ENCODE measurements around the gene EPHA8. TPM values are rescaled to one million over a fixed set of nuclear protein-coding genes. Genes with fewer than 3 reads are reported as not detected.

Gene EPHA8
- polyA plus RNA-seq, 1 donor (not counting 4 experiments of a cell fraction or from before 2014, with no cell fraction given): 1.0 TPM

GRCh38 chr1:22557341-22557950 is 5.8 kb upstream of the EPHA8 start:
- Histone ChIP-seq H3K4me2 (ENCODE audit: control insufficient read depth, extremely low read depth, insufficient read depth, low read depth, low read length) (peak overlapping the region; percentile 15), H3K9me3 (ENCODE audit: control insufficient read depth, low read depth, low read length) (no peaks in the 10 kb centered on the region), H2AFZ (ENCODE audit: control insufficient read depth, low read length) (no peak overlapping the region), H3K27me3 (ENCODE audit: control insufficient read depth, extremely low read depth, insufficient read depth, low read length) (peaks cover 47% of the 10 kb centered on the region), H3K9me1 (ENCODE audit: control insufficient read depth, extremely low read depth, insufficient read depth, low read length) (no peaks in the 10 kb centered on the region), H3K79me2 (ENCODE audit: control insufficient read depth, insufficient read depth, low read length) (no peaks in the 10 kb centered on the region), H3K36me3 (ENCODE audit: control insufficient read depth in 2 of 2, extremely low read depth in 1 of 2, insufficient read depth in 2 of 2, low read length in 2 of 2) (no peaks in the 10 kb centered on the region), H3K4me1 (ENCODE audit: control insufficient read depth, extremely low read depth, insufficient read depth, low read length) (peaks cover 13% of the 10 kb centered on the region), H4K20me1 (ENCODE audit: control insufficient read depth, extremely low read depth, insufficient read depth, low read length) (no peaks in the 10 kb centered on the region), H3K4me3 (ENCODE audit: control insufficient read depth in 2 of 3, extremely low read depth in 1 of 3, insufficient read depth in 2 of 3, low read depth in 1 of 3, low read length in 3 of 3) (no peak overlapping the region), H3K9ac (ENCODE audit: control insufficient read depth, extremely low read depth, insufficient read depth, low read length) (no peak overlapping the region), H3K27ac (ENCODE audit: control insufficient read depth, insufficient read depth, low read length) (no peak overlapping the region)
- peak; percentile 85 for FAIRE-seq
- peak; percentile 15 for DNase-seq (ENCODE audit: low read depth, low spot score)
- dilution Hi-C loops (cut with MboI; ENCODE audit: extremely low pct_ligation_motif_present, low sequenced_read_pairs): no loop called here
- no peak for TF ChIP-seq EZH2 (IDR thresholded peaks at IDR 0.05; ENCODE audit: low read length)
- TF ChIP-seq CTCF (optimal IDR thresholded peaks at IDR 0.05 in 1 of 3, IDR thresholded peaks at IDR 0.05 in 1 of 3, conservative IDR thresholded peaks at IDR 0.05 in 1 of 3; ENCODE audit: extremely low read depth in 1 of 3, insufficient read depth in 2 of 3, low read length in 3 of 3): no peak

DNA sequence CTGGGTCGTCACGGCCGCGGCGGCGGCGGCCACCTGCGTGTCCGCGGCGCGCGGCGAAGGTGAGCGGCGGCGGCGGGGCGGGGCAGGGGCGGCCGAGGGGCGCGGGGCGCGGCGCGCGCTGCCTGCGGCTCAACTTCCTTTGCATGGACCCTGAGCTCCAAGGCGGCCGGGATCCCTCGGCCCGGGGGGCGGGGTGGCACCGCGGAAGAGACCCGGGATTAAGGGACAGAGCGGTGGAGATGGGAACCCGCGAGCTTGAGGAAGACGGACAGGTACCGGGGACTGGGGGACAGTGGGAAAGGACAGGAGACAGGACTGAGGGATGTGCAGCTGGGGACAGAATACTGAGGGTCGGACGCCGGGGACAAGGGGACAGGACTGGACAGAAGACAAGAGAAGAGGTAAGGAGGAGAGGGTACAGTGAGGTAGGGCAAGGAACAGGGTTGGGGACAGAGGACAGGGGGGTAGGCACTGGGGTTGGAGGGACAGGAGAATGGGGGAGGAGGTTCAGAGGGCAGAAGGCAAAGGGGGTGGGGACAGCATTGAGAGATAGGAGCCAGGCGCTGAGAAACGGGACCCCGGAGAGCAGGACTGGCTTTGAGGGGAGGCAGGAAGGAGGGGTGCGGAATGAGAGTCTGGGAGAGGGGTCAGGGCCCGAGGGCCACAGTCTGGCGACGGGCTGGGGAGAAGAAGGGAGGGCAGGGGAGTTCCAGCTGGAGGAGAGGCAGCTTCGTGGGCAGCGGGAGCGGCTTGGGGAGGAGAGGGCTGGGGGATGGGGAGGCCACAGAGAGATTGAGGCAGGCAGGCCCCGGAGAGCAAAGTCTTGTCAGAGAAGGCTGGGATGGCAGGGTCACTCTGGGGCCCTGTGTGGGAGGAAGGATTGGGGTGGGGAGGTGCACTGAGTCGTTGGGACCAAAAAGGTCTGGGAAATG is 648 bp downstream of the EPHA8 start:
- H3K4me2 ChIP-seq (ENCODE audit: control insufficient read depth, extremely low read depth, insufficient read depth, low read depth, low read length): no peak overlapping the region
- no peaks in the 10 kb centered on the region for H3K36me3 ChIP-seq (ENCODE audit: control insufficient read depth in 2 of 2, extremely low read depth in 1 of 2, insufficient read depth in 2 of 2, low read length in 2 of 2)
- H3K79me2 ChIP-seq (ENCODE audit: control insufficient read depth, insufficient read depth, low read length): no peaks in the 10 kb centered on the region
- dilution Hi-C loops (cut with MboI; ENCODE audit: extremely low pct_ligation_motif_present, low sequenced_read_pairs): no loop called here
- H3K9me3 ChIP-seq (ENCODE audit: control insufficient read depth, low read depth, low read length): no peaks in the 10 kb centered on the region
- FAIRE-seq (no peak), DNase-seq (ENCODE audit: low read depth, low spot score) (no peak)
- peaks cover 61% of the 10 kb centered on the region for H3K27me3 ChIP-seq (ENCODE audit: control insufficient read depth, extremely low read depth, insufficient read depth, low read length)
- H2AFZ ChIP-seq (ENCODE audit: control insufficient read depth, low read length): no peak overlapping the region
- H3K27ac ChIP-seq (ENCODE audit: control insufficient read depth, insufficient read depth, low read length): no peak overlapping the region
- no peak overlapping the region for H3K9ac ChIP-seq (ENCODE audit: control insufficient read depth, extremely low read depth, insufficient read depth, low read length)
- H3K9me1 ChIP-seq (ENCODE audit: control insufficient read depth, extremely low read depth, insufficient read depth, low read length): no peaks in the 10 kb centered on the region
- H3K4me1 ChIP-seq (ENCODE audit: control insufficient read depth, extremely low read depth, insufficient read depth, low read length): no peaks in the 10 kb centered on the region
- H4K20me1 ChIP-seq (ENCODE audit: control insufficient read depth, extremely low read depth, insufficient read depth, low read length): no peaks in the 10 kb centered on the region
- H3K4me3 ChIP-seq (ENCODE audit: control insufficient read depth in 2 of 3, extremely low read depth in 1 of 3, insufficient read depth in 2 of 3, low read depth in 1 of 3, low read length in 3 of 3): peak overlapping the region in 1 of 3 experiments; percentile 20
- no peak for TF ChIP-seq CTCF (optimal IDR thresholded peaks at IDR 0.05 in 1 of 3, IDR thresholded peaks at IDR 0.05 in 1 of 3, conservative IDR thresholded peaks at IDR 0.05 in 1 of 3; ENCODE audit: extremely low read depth in 1 of 3, insufficient read depth in 2 of 3, low read length in 3 of 3)
- TF ChIP-seq EZH2 (IDR thresholded peaks at IDR 0.05; ENCODE audit: low read length): peak; percentile 87

Data from keratinocyte (primary cell).